ENCODE data around the gene MYO9B. TPM values are rescaled to one million over a fixed set of nuclear protein-coding genes. Genes with fewer than 3 reads are reported as not detected.
"Not testable (repeated sequence)": the region's sequence is repeated elsewhere in the genome, so short reads cannot be mapped to it uniquely, and the experiment has no call there.

MYO9B gene
- total RNA-seq, 4 donors from 2014 or later: 102 to 246 (median 151) TPM

GRCh38 chr19:17185590-17185989 lies 110.0 kb downstream of the MYO9B start:
- intact Hi-C loops (cut with DNase I; ENCODE audit: low total_unique reads): no loop called here
- WGBS, 2 donors (ENCODE audit: low coverage in 1 of 2): 88 to 91% methylated on average over 2 to 8 of the region's 8 CpGs
- no peak for DNase-seq
- TF ChIP-seq POLR2AphosphoS5 (IDR thresholded peaks at IDR 0.05) (no peak), CTCF (IDR thresholded peaks at IDR 0.05) (no peak), EP300 (IDR thresholded peaks at IDR 0.05; ENCODE audit: low read depth) (no peak), POLR2A (IDR thresholded peaks at IDR 0.05) (no peak)
- Histone ChIP-seq H3K4me1 (peaks cover 0 to 7% (median 0%) of the 10 kb centered on the region in 4 donors), H3K27ac (no peak overlapping the region), H3K9me3 (no peaks in the 10 kb centered on the region), H3K27me3 (no peaks in the 10 kb centered on the region), H3K36me3 (peaks cover 0 to 43% (median 14%) of the 10 kb centered on the region in 4 donors), H3K4me3 (no peak overlapping the region)
- in situ Hi-C loops (cut with MboI; ENCODE audit: low pct_ligation_motif_present in 1 of 4, low pct_unique_long_range_greater_than_20kb in 1 of 4, low sequenced_read_pairs in 3 of 4): no loop called here

- DNase-seq; intact Hi-C loops (cut with DNase I; ENCODE audit: low total_unique reads); in situ Hi-C loops (cut with MboI; ENCODE audit: low pct_ligation_motif_present in 1 of 4, low pct_unique_long_range_greater_than_20kb in 1 of 4, low sequenced_read_pairs in 3 of 4); H3K4me3 ChIP-seq; H3K27me3 ChIP-seq; H3K27ac ChIP-seq; H3K4me1 ChIP-seq; H3K9me3 ChIP-seq: not testable (repeated sequence)
- 67 to 79% methylated on average over 3 to 6 of the region's 6 CpGs for WGBS, 2 donors (ENCODE audit: low coverage in 1 of 2)
- peaks cover 0 to 78% (median 35%) of the 10 kb centered on the region in 4 donors for H3K36me3 ChIP-seq
These were observed 116.2 kb downstream of the MYO9B start for GRCh38 chr19:17191736-17192135.

- intact Hi-C loops (cut with DNase I; ENCODE audit: low total_unique reads): no loop called here
- WGBS, 2 donors (ENCODE audit: low coverage in 1 of 2): 96% methylated on average over 26 of the region's 26 CpGs; no CpG with 5 or more reads in 1 of the 2 donors
- TF ChIP-seq POLR2A (IDR thresholded peaks at IDR 0.05): no peak
- TF ChIP-seq EP300 (IDR thresholded peaks at IDR 0.05; ENCODE audit: low read depth): no peak
- no peak for TF ChIP-seq POLR2AphosphoS5 (IDR thresholded peaks at IDR 0.05)
- no peak for TF ChIP-seq CTCF (IDR thresholded peaks at IDR 0.05)
- Histone ChIP-seq H3K27ac (no peak overlapping the region), H3K9me3 (no peaks in the 10 kb centered on the region), H3K4me3 (no peak overlapping the region), H3K36me3 (peaks cover 0 to 82% (median 34%) of the 10 kb centered on the region in 4 donors), H3K4me1 (no peaks in the 10 kb centered on the region), H3K27me3 (no peaks in the 10 kb centered on the region)
- in situ Hi-C loops (cut with MboI; ENCODE audit: low pct_ligation_motif_present in 1 of 4, low pct_unique_long_range_greater_than_20kb in 1 of 4, low sequenced_read_pairs in 3 of 4): no loop called here
- no peak for DNase-seq
These were observed 117.2 kb downstream of the MYO9B start for GRCh38 chr19:17192751-17193150.

- DNase-seq: no peak
- Histone ChIP-seq H3K9me3 (no peaks in the 10 kb centered on the region), H3K36me3 (peaks cover 0 to 71% (median 25%) of the 10 kb centered on the region in 4 donors), H3K4me1 (no peaks in the 10 kb centered on the region), H3K4me3 (no peak overlapping the region), H3K27ac (no peak overlapping the region), H3K27me3 (no peaks in the 10 kb centered on the region)
- intact Hi-C loops (cut with DNase I; ENCODE audit: low total_unique reads): no loop called here
- WGBS, 2 donors (ENCODE audit: low coverage in 1 of 2): 93 to 95% methylated on average over 10 to 16 of the region's 16 CpGs
- in situ Hi-C loops (cut with MboI; ENCODE audit: low pct_ligation_motif_present in 1 of 4, low pct_unique_long_range_greater_than_20kb in 1 of 4, low sequenced_read_pairs in 3 of 4): no loop called here
- no peak for TF ChIP-seq POLR2AphosphoS5 (IDR thresholded peaks at IDR 0.05)
These were observed 119.0 kb downstream of the MYO9B start for GRCh38 chr19:17194608-17195007.

- no peaks in the 10 kb centered on the region for H3K4me1 ChIP-seq
- in situ Hi-C loops (cut with MboI; ENCODE audit: low pct_ligation_motif_present in 1 of 4, low pct_unique_long_range_greater_than_20kb in 1 of 4, low sequenced_read_pairs in 3 of 4): no loop called here
- intact Hi-C loops (cut with DNase I; ENCODE audit: low total_unique reads): no loop called here
- no peaks in the 10 kb centered on the region for H3K27me3 ChIP-seq
- WGBS, 2 donors (ENCODE audit: low coverage in 1 of 2): 95% methylated on average over 22 of the region's 23 CpGs; no CpG with 5 or more reads in 1 of the 2 donors
- peaks cover 0 to 72% (median 24%) of the 10 kb centered on the region in 4 donors for H3K36me3 ChIP-seq
- H3K9me3 ChIP-seq: no peaks in the 10 kb centered on the region
- TF ChIP-seq POLR2AphosphoS5 (IDR thresholded peaks at IDR 0.05): no peak
- no peak for TF ChIP-seq EP300 (IDR thresholded peaks at IDR 0.05; ENCODE audit: low read depth)
- TF ChIP-seq POLR2A (IDR thresholded peaks at IDR 0.05): no peak
- TF ChIP-seq CTCF (IDR thresholded peaks at IDR 0.05): no peak
- DNase-seq: no peak
- no peak overlapping the region for H3K27ac ChIP-seq
- H3K4me3 ChIP-seq: no peak overlapping the region
These were observed 119.5 kb downstream of the MYO9B start for GRCh38 chr19:17195106-17195505.
